ENCODE results near the gene DPP6.
A peak's percentile ranks its signal among the peaks of the same experiment; 100 is the strongest.

Gene DPP6

DNA sequence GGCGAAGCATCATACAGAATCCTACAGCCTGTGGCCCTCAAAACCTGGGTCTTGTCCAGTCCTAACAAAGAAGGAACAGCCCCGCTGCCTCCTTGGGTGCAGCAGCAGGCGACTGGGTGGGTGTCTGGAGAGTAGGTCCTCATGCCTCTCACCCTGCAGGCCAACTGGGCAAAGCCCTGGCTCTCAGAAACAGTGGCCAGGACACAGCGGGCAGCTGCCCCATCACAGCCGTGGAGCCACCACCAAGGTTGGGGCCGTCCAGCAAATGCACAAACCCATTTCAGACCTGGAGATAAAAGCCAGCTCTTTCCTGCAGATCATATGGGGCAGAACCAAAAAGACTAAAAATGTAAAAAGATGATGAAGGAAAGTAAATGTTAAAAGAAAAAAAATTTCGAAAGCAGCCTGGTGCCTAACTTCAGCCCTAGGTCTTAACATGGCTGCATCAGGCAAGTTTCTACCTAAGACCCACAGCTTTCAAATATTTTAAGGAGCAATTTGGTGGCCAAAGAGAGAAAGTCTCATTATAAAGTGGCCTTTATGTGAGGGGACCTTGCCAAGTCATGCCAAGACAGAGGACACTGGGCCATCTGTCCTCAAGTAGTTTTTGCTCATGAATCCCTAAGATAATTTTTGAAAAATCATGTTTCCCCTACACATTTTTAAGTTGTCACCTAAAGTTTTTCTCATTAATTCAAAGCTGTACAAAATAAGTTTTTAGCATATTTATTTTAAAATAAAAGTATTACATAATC is 808.6 kb downstream of the DPP6 start:
- no peak for DNase-seq (ENCODE audit: low spot score)

GRCh38 chr7:154861589-154861988 is 809.4 kb downstream of the DPP6 start:
- DNase-seq (ENCODE audit: low spot score) = no peak

GRCh38 chr7:154862153-154862791 is 810.1 kb downstream of the DPP6 start:
- peak; percentile 30 for DNase-seq (ENCODE audit: low spot score)

- no peak for DNase-seq (ENCODE audit: low spot score)
These were observed 811.7 kb downstream of the DPP6 start for GRCh38 chr7:154863766-154864522.

DNA sequence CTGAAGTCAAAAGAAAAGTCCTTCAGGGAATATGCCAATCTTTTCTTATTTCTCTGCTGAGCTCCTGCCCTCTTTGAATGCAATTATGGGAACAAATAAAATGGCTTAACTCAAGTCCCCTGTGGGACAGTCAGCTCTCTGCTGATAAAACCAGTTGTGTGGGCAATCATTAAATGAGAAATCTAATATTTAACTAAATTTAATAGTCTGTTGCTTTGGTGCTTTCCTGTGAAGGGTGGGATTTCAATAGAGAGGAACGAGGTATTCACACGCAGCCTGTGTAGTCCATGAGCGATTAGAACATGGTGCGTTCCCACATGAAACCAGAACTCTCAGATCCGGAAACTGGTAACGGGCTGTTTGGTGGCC is 812.3 kb downstream of the DPP6 start:
- no peak for DNase-seq (ENCODE audit: low spot score)

GRCh38 chr7:154865984-154866685 is 813.9 kb downstream of the DPP6 start:
- no peak for DNase-seq (ENCODE audit: low spot score)

GRCh38 chr7:154867068-154867467 is 814.9 kb downstream of the DPP6 start:
- no peak for DNase-seq (ENCODE audit: low spot score)

GRCh38 chr7:154868921-154869320 is 816.7 kb downstream of the DPP6 start:
- DNase-seq (ENCODE audit: low spot score) = no peak

DNA sequence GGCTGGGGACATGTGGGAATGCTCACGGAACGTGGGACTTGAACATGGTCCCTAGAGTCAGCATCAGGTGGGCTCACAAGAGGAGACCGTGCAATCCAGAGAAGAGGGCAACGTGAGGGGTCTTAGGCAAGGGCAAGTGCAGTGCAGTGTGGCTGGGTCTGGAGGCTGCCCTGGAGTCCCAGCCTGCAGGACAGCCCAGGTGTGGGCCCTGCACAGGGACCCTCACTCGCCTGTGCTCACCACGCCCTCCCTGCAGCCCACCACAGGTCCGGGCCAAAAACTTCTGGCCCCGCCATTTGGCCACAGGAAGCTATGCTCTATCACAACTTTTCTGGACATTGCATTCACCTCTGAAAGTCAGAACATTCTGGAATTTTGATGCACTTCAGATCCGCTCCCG is 817.2 kb downstream of the DPP6 start:
- DNase-seq (ENCODE audit: low spot score) = no peak

GRCh38 chr7:154871507-154871906 is 819.3 kb downstream of the DPP6 start:
- no peak for DNase-seq (ENCODE audit: low spot score)

GRCh38 chr7:154871928-154872750 is 819.9 kb downstream of the DPP6 start:
- no peak for DNase-seq (ENCODE audit: low spot score)

GRCh38 chr7:154872811-154873499 is 820.8 kb downstream of the DPP6 start:
- no peak for DNase-seq (ENCODE audit: low spot score)

GRCh38 chr7:154873500-154874121 is 821.4 kb downstream of the DPP6 start:
- DNase-seq (ENCODE audit: low spot score) = no peak

DNA sequence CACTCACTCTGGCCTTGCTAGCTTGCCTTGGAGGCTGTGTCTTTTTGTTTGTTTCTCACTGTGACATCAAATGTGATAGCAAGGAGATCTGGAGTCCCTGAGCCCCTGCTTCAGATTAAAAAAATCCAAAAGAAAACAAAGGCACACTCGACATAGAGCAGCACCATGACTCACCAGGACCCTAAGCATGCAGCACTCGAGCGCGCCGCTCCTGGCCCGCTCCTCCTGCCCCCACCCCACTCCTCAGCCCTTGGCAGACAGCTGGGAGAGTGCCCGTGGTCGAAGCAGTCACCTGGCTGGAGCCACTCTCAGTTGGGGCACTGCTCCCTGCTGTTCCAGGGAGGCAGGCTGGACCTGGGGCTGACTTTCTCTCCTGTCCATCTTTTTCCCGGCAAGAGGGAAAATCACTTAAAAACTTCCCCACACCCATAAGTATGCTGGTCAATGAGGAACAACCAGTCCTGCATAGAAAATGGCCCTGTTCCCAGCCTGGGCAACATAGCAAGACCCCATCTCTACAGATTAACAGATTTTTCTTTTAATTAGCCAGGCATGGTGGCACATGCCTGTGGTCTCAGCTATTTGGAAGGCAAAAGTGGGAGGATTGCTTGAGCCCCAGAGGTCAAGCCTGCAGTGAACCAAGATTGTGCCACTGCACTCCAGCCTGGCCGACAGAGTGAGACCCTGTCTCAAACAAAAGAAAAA is 822.4 kb downstream of the DPP6 start:
- no peak for DNase-seq (ENCODE audit: low spot score)

GRCh38 chr7:154875297-154875696 is 823.1 kb downstream of the DPP6 start:
- DNase-seq (ENCODE audit: low spot score) = no peak

GRCh38 chr7:154876516-154876915 is 824.3 kb downstream of the DPP6 start:
- DNase-seq (ENCODE audit: low spot score) = no peak

- DNase-seq (ENCODE audit: low spot score) = no peak
These were observed 824.8 kb downstream of the DPP6 start for GRCh38 chr7:154877031-154877430.

- DNase-seq (ENCODE audit: low spot score) = no peak
These were observed 827.4 kb downstream of the DPP6 start for GRCh38 chr7:154879629-154880028.

DNA sequence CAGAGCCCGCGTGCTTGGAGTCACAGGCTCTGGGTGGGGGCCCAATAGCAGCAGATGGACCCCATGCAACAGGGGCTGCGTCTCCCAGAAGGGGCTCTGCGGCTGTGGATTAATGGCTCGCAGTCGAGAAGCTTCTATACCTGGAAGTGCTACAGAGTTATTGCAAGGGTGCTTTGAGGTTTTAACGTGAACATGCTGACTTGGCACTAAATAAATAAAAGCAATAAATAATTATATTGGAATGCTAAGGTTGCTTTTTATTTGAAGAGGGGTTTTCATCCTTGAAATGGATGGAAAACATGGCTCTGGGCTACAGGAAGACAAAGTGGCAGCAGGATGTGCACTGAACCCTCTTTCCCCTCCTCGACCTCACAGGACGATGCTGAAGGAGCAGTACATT is 828.3 kb downstream of the DPP6 start:
- no peak for DNase-seq (ENCODE audit: low spot score)

DNA sequence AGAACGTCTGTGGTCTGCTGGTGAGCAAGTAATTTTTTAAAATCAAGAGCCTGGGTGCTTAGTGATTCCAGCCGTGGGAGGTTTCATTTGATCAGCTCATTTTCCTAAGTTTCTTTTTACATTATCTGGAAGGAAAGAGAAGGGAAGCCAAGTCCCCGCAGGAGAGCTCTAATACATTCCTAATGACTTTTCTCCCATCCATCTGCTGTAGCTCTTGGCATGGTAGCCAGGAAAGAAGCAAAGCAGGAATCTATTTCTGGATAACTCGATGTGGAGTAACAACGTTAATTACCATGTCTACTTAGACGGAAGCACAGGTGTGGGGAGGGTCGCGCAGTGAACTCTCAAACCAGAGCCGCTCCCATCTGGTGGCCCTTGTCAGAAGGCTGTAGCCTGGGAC is 828.8 kb downstream of the DPP6 start:
- DNase-seq (ENCODE audit: low spot score) = no peak
